ENCODE data around the gene ACSM3. TPM values are rescaled to one million over a fixed set of nuclear protein-coding genes. Genes with fewer than 3 reads are reported as not detected.

ACSM3 gene
- total RNA-seq, 4 donors from 2014 or later: 0.57 to 8.6 (median 3.8) TPM

DNA sequence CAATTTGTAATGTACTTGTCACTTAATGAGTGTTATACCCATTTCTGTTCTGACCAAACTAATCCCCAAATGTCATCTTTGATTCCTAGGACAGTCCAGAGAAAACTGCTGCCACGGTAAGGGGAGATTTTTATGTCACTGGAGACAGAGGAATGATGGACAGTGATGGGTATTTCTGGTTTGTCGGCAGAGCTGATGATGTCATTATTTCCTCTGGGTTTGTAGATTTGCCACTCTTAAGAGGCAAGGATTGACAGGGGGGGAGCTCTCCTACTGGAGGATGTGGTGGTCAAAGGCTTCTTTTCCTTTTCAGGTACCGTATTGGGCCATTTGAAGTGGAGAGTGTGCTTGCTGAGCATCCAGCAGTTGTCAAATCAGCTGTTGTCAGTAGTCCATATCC, 34.7 kb upstream of the ACSM3 start:
- no peaks in the 10 kb centered on the region for H3K9me3 ChIP-seq
- no peak overlapping the region for H3K4me3 ChIP-seq
- H3K4me1 ChIP-seq: no peaks in the 10 kb centered on the region
- WGBS, 2 donors: 76% methylated on average over 3 of the region's 3 CpGs
- H3K27me3 ChIP-seq: no peaks in the 10 kb centered on the region
- no peak for DNase-seq
- TF ChIP-seq POLR2A (IDR thresholded peaks at IDR 0.05): no peak
- no peak for TF ChIP-seq CTCF (IDR thresholded peaks at IDR 0.05)
- no peak overlapping the region for H3K27ac ChIP-seq
- peaks cover 0 to 2% (median 0%) of the 10 kb centered on the region in 3 donors for H3K36me3 ChIP-seq
- intact Hi-C loops (cut with DNase I): no loop called here

DNA sequence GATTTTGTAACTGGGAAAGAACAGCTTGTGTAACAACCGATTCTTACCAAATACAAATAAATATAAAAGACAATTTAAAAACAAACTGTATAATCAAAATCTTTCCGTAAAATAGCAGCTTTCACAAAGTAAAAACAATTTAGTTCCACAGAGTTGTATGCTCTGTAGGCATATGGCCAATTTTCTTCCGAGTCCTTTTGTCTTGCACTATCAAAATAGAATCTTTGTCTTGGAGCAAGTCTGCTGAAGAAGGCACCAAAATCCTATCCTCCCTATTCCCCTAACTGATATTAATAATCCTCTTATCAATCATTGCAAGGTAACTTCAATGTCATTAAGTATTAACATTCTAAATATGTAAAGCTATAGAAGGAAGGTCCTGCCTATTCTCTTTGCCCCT, 29.8 kb upstream of the ACSM3 start:
- WGBS, 2 donors: 72 to 80% methylated on average over 3 of the region's 3 CpGs
- Histone ChIP-seq H3K4me1 (peaks cover 0 to 8% (median 0%) of the 10 kb centered on the region in 3 donors), H3K36me3 (peaks cover 6 to 51% (median 28%) of the 10 kb centered on the region in 3 donors), H3K27me3 (no peaks in the 10 kb centered on the region), H3K9me3 (no peaks in the 10 kb centered on the region), H3K4me3 (no peak overlapping the region), H3K27ac (peak overlapping the region in 2 of 4 donors; percentile 11 to 28)
- TF ChIP-seq CTCF (IDR thresholded peaks at IDR 0.05) (no peak), POLR2A (IDR thresholded peaks at IDR 0.05) (no peak)
- no peak for DNase-seq
- intact Hi-C loops (cut with DNase I): no loop called here

DNA sequence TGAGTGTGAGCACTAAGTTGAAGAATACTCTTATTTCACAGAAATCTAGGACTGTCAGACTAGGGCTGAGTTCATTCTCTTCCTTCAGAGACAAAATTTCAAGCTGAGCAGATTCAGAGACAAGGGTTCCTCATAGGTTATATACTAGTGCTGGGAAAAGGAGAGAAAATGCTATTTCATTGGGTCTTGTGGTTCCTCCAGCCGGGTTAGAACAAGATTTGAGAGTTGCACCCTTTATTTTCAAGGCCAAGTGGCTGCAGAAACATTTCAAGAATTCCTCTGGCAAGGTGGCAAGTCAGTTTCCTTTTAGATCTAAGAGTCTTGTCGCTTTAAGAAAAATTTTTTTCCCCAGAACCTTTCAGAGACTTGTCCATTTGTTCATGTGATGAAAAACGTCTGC, 29.0 kb upstream of the ACSM3 start:
- TF ChIP-seq POLR2A (IDR thresholded peaks at IDR 0.05) (no peak), CTCF (IDR thresholded peaks at IDR 0.05) (no peak)
- Histone ChIP-seq H3K9me3 (no peaks in the 10 kb centered on the region), H3K27ac (peak overlapping the region in 1 of 4 donors; percentile 11), H3K4me3 (no peak overlapping the region), H3K4me1 (peaks cover 6 to 16% (median 6%) of the 10 kb centered on the region in 3 donors), H3K36me3 (peaks cover 6 to 51% (median 28%) of the 10 kb centered on the region in 3 donors), H3K27me3 (no peaks in the 10 kb centered on the region)
- DNase-seq: no peak
- WGBS, 2 donors: 48 to 58% methylated on average over 3 of the region's 3 CpGs
- intact Hi-C loops (cut with DNase I): no loop called here

- DNase-seq: no peak
- no peaks in the 10 kb centered on the region for H3K9me3 ChIP-seq
- no peak overlapping the region for H3K27ac ChIP-seq
- WGBS, 2 donors: 84 to 100% methylated on average over 1 of the region's 1 CpG
- peaks cover 13 to 23% (median 13%) of the 10 kb centered on the region in 3 donors for H3K4me1 ChIP-seq
- H3K4me3 ChIP-seq: no peak overlapping the region
- peaks cover 6 to 51% (median 28%) of the 10 kb centered on the region in 3 donors for H3K36me3 ChIP-seq
- no peaks in the 10 kb centered on the region for H3K27me3 ChIP-seq
- intact Hi-C loops (cut with DNase I): no loop called here
- TF ChIP-seq CTCF (IDR thresholded peaks at IDR 0.05) (no peak), POLR2A (IDR thresholded peaks at IDR 0.05) (no peak)
Measured at GRCh38 chr16:20735490-20735889, 28.3 kb upstream of the ACSM3 start.

DNA sequence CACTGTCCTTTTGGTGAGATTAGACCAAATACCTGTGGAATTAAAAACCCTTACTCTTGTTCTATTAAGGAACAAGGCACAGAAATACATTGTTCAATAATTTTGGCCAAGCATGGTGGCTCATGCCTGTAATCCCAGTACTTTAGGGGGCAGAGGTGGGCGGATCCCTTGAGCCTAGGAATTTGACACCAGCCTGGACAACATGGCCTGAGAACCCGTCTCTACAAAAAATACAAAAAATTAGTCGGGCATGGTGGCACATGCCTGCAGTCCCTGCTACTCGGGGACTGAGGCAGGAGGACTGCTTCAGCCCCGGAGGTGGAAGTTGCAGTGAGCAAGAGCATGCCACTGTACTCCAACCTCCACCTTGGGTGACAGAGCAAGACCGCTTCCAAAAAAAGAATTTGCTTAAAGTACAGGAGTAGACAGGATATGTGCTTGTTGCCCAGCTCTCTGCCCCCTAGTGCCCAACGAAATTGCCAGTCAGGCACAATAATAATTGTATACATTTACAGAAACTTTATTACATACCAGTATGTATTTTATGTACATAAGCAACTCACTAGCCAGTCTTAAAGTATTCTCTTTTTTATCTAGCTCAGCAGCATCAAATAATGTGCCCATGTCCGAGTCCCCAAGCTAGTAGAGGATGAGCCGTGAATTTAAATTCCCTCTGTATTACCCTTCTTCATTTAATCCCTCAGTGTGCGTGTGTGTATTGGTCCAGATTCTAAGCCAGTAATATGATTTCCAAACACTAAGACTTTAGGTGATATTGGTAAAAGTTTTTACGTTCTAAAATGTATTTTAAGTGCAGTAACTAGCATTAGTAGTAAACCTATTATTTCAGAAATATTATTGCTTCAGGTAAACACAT, 23.6 kb upstream of the ACSM3 start:
- WGBS, 2 donors: 18 to 22% methylated on average over 11 of the region's 11 CpGs
- peaks cover 14 to 32% (median 15%) of the 10 kb centered on the region in 3 donors for H3K4me1 ChIP-seq
- H3K27ac ChIP-seq: peak overlapping the region; percentile 95 to 99 (median 99)
- TF ChIP-seq CTCF (IDR thresholded peaks at IDR 0.05): peak in 5 of 6 experiments; percentile 9 to 46 (median 25)
- no peak for TF ChIP-seq POLR2A (IDR thresholded peaks at IDR 0.05)
- H3K9me3 ChIP-seq: no peaks in the 10 kb centered on the region
- intact Hi-C loops (cut with DNase I): no loop called here
- DNase-seq: no peak
- no peaks in the 10 kb centered on the region for H3K27me3 ChIP-seq
- peaks cover 6 to 38% (median 28%) of the 10 kb centered on the region in 3 donors for H3K36me3 ChIP-seq
- peak overlapping the region; percentile 94 to 99 (median 96) for H3K4me3 ChIP-seq

Measured in esophagus squamous epithelium (tissue), 5 donors.